Stomach (tissue), 9 donors: ENCODE data around the gene EFR3B. TPM values are rescaled to one million over a fixed set of nuclear protein-coding genes. Genes with fewer than 3 reads are reported as not detected.

Experiments
- DNase-seq, 2 donors: peaks; one replicate each; pipeline versions ENCODE4 v3.0.0 to v3.0.0-alpha.2; 2013 to 2019
- H3K27ac ChIP-seq, 5 donors: fragments of 200-600 bp in 4 of 5; sonication (generic) in 4 of 5; one replicate each; pipeline ENCODE4 v1.5.1; 2013 to 2019; ENCODE audit warnings: mild to moderate bottlenecking in 1 of 5, moderate library complexity in 1 of 5
- H3K27me3 ChIP-seq, 3 donors: fragments of 200-600 bp; sonication (generic); one replicate each; pipeline ENCODE4 v1.5.1; 2017 to 2019; ENCODE audit warnings: mixed run types in 1 of 3
- H3K36me3 ChIP-seq, 4 donors: fragments of 200-600 bp; sonication (generic); 1 replicate in 3 of 4; 2 replicates in 1 of 4; pipeline ENCODE4 v1.5.1; 2016 to 2019
- H3K4me1 ChIP-seq, 4 donors: fragments of 200-600 bp; sonication (generic); one replicate each; pipeline ENCODE4 v1.5.1; 2016 to 2019
- H3K4me3 ChIP-seq, 4 donors: fragments of 200-600 bp; sonication (generic) in 3 of 4; one replicate each; pipeline ENCODE4 v1.5.1; 2016 to 2019; ENCODE audit warnings: mild to moderate bottlenecking in 1 of 4
- H3K9me3 ChIP-seq, 4 donors: fragments of 200-600 bp; sonication (generic); one replicate each; pipeline ENCODE4 v1.5.1; 2016 to 2019
- CTCF ChIP-seq, 7 experiments: fragments of 450-650 bp in 4 of 7; fragments of 200-600 bp in 3 of 7; sonication (generic) in 3 of 7; IDR thresholded peaks; one replicate each; pipeline ENCODE4 v1.5.1; 2016 to 2019; ENCODE audit warnings: antibody characterized with exemption in 7 of 7, control low read depth in 2 of 7, mild to moderate bottlenecking in 1 of 7
- EP300 ChIP-seq: sonication (generic); formaldehyde crosslinking; IDR thresholded peaks from one replicate; pipeline ENCODE4 v1.6.1; 2017; ENCODE audit warnings: antibody characterized with exemption
- POLR2A ChIP-seq, 4 donors: fragments of 450-650 bp; IDR thresholded peaks; one replicate each; pipeline ENCODE4 v1.6.1; 2016; ENCODE audit warnings: antibody characterized with exemption in 4 of 4, control low read depth in 2 of 4, mild to moderate bottlenecking in 1 of 4, moderate library complexity in 1 of 4
- POLR2AphosphoS5 ChIP-seq, 3 donors: sonication (generic); formaldehyde crosslinking; IDR thresholded peaks; one replicate each; pipeline ENCODE4 v1.6.1; 2016; ENCODE audit warnings: antibody characterized with exemption in 3 of 3
- WGBS, 5 donors: extraction: QIAGEN DNeasy Blood & Tissue Kit in 3 of 5; methylation state at CpG; one replicate each; pipeline versions ENCODE4 v1.1.5 to v1.1.7; 2013 to 2018; 5-methylcytosine and 5-hydroxymethylcytosine counted together
- intact Hi-C: fragments of 100-400 bp; cut with DNase I; formaldehyde crosslinking; loops from one replicate; pipeline ENCODE4 v1.15.1; 2023; ENCODE audit warnings: low total_unique reads
- polyA plus RNA-seq, 3 donors: library from polyadenylated mRNA; stranded (reverse); fragments of 200-250 nt; gene quantifications; one replicate each; pipeline ENCODE4 v1.2.3, GENCODE V29; 2013
- total RNA-seq, 5 donors: library from RNA; depleted of rRNA; stranded (reverse); fragments of >200 nt; gene quantifications; one replicate each; pipeline versions ENCODE4 v1.1.0 to v1.2.3, GENCODE V29; 2014 to 2016
- donor health status: healthy with polysubstance abuse.
- donor health status: Bipolar disorder and iron deficiency.
- donor health status: healthy.

The EFR3B gene
- total and polyA plus RNA-seq, 8 donors: 0.10 to 4.5 (median 0.58) TPM; not detected in 1

GRCh38 chr2:25105336-25106085 lies 63.6 kb downstream of the EFR3B start:
- H3K4me3 ChIP-seq: no peak overlapping the region
- no peaks in the 10 kb centered on the region for H3K4me1 ChIP-seq
- H3K36me3 ChIP-seq: no peaks in the 10 kb centered on the region
- WGBS, 5 donors: 77 to 88% (median 81%) methylated on average over 6 of the region's 6 CpGs
- TF ChIP-seq POLR2A (IDR thresholded peaks at IDR 0.05) (no peak), EP300 (no peak), POLR2AphosphoS5 (IDR thresholded peaks at IDR 0.05) (no peak), CTCF (IDR thresholded peaks at IDR 0.05) (no peak)
- no peaks in the 10 kb centered on the region for H3K9me3 ChIP-seq
- intact Hi-C loops: no loop called here
- no peak for DNase-seq
- no peaks in the 10 kb centered on the region for H3K27me3 ChIP-seq
- H3K27ac ChIP-seq: no peak overlapping the region

GRCh38 chr2:25109822-25110221 lies 67.9 kb downstream of the EFR3B start:
- intact Hi-C loops: no loop called here
- WGBS, 5 donors: 84 to 95% (median 91%) methylated on average over 9 of the region's 9 CpGs
- Histone ChIP-seq H3K36me3 (no peaks in the 10 kb centered on the region), H3K27ac (no peak overlapping the region), H3K9me3 (no peaks in the 10 kb centered on the region), H3K4me3 (no peak overlapping the region), H3K27me3 (no peaks in the 10 kb centered on the region), H3K4me1 (no peaks in the 10 kb centered on the region)
- DNase-seq: no peak
- TF ChIP-seq EP300 (no peak), POLR2AphosphoS5 (IDR thresholded peaks at IDR 0.05) (no peak), CTCF (IDR thresholded peaks at IDR 0.05) (no peak), POLR2A (IDR thresholded peaks at IDR 0.05) (no peak)

- TF ChIP-seq CTCF (IDR thresholded peaks at IDR 0.05) (no peak), POLR2AphosphoS5 (IDR thresholded peaks at IDR 0.05) (no peak), POLR2A (IDR thresholded peaks at IDR 0.05) (no peak), EP300 (no peak)
- no peaks in the 10 kb centered on the region for H3K27me3 ChIP-seq
- intact Hi-C loops: no loop called here
- no peaks in the 10 kb centered on the region for H3K9me3 ChIP-seq
- no peak overlapping the region for H3K27ac ChIP-seq
- H3K36me3 ChIP-seq: no peaks in the 10 kb centered on the region
- DNase-seq: no peak
- H3K4me3 ChIP-seq: no peak overlapping the region
- WGBS, 5 donors: 72 to 90% (median 87%) methylated on average over 3 of the region's 3 CpGs
- no peaks in the 10 kb centered on the region for H3K4me1 ChIP-seq
These were observed 70.2 kb downstream of the EFR3B start for GRCh38 chr2:25112113-25112512.

GRCh38 chr2:25115249-25115883 lies 73.5 kb downstream of the EFR3B start:
- Histone ChIP-seq H3K27ac (no peak overlapping the region), H3K4me1 (no peaks in the 10 kb centered on the region), H3K9me3 (no peaks in the 10 kb centered on the region), H3K36me3 (no peaks in the 10 kb centered on the region), H3K27me3 (no peaks in the 10 kb centered on the region), H3K4me3 (no peak overlapping the region)
- intact Hi-C loops: no loop called here
- no peak for DNase-seq
- WGBS, 5 donors: 89 to 93% (median 91%) methylated on average over 9 of the region's 9 CpGs
- TF ChIP-seq CTCF (IDR thresholded peaks at IDR 0.05): no peak
- no peak for TF ChIP-seq POLR2A (IDR thresholded peaks at IDR 0.05)
- no peak for TF ChIP-seq EP300
- no peak for TF ChIP-seq POLR2AphosphoS5 (IDR thresholded peaks at IDR 0.05)
